BE2C (cell line): Measurements from ENCODE around the gene GALNT7.

Experiments used
- DNase-seq: peaks from one replicate; pipeline ENCODE4 v3.0.0-alpha.2; 2020
- H3K27me3 ChIP-seq: fragments of 250-450 bp; sonication (Bioruptor Pico); 2 replicates; pipeline ENCODE4 v1.5.1; 2020; ENCODE audit warnings: mild to moderate bottlenecking
- H3K36me3 ChIP-seq: fragments of 250-450 bp; sonication (Bioruptor Pico); 2 replicates; pipeline ENCODE4 v1.5.1; 2020; ENCODE audit warnings: mild to moderate bottlenecking
- H3K4me1 ChIP-seq: fragments of 250-450 bp; sonication (Bioruptor Pico); 2 replicates; pipeline ENCODE4 v1.5.1; 2020
- H3K4me3 ChIP-seq: 2 replicates; pipeline ENCODE4 v1.5.1; 2011; ENCODE audit warnings: low read depth, low read length
- H3K9me3 ChIP-seq: fragments of 250-450 bp; sonication (Bioruptor Pico); 2 replicates; pipeline ENCODE4 v1.5.1; 2020
- CTCF ChIP-seq: IDR thresholded peaks from 2 replicates; pipeline ENCODE4 v1.5.1; 2012; ENCODE audit warnings: mild to moderate bottlenecking, low read depth, low read length

Gene GALNT7

GRCh38 chr4:173192375-173193162 lies 24.0 kb downstream of the GALNT7 start:
- H3K36me3 ChIP-seq: no peaks in the 10 kb centered on the region
- DNase-seq: no peak
- TF ChIP-seq CTCF: peak; percentile 41
- H3K9me3 ChIP-seq: no peaks in the 10 kb centered on the region
- H3K27me3 ChIP-seq: no peaks in the 10 kb centered on the region
- no peaks in the 10 kb centered on the region; the same call in 1 of the 2 replicates for H3K4me1 ChIP-seq
- H3K4me3 ChIP-seq: no peak overlapping the region

DNA sequence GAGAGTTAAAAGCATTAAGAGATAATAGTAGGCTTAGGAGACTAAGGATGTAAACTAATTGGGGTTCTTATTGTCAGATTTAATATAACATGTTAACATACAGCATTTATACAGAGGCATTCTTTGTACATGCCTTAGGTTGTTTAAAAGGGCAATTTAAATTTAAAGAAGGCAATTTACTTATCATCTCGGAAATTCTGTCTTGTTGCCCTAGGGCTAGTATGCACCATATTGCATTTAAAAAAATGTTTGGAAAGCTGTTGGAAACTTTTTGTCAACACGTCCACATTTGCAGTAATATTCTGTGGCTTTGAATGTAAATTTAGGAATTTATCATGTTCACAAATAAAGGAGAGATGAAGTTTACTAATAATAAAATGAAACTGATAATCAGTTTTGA lies 25.5 kb downstream of the GALNT7 start:
- DNase-seq: no peak
- no peaks in the 10 kb centered on the region for H3K9me3 ChIP-seq
- no peak overlapping the region for H3K4me3 ChIP-seq
- H3K4me1 ChIP-seq: no peaks in the 10 kb centered on the region; the same call in 1 of the 2 replicates
- no peaks in the 10 kb centered on the region for H3K27me3 ChIP-seq
- TF ChIP-seq CTCF: no peak
- H3K36me3 ChIP-seq: no peaks in the 10 kb centered on the region

- H3K4me3 ChIP-seq: no peak overlapping the region
- H3K36me3 ChIP-seq: no peaks in the 10 kb centered on the region
- DNase-seq: no peak
- no peaks in the 10 kb centered on the region; the same call in 1 of the 2 replicates for H3K4me1 ChIP-seq
- H3K27me3 ChIP-seq: no peaks in the 10 kb centered on the region
- no peaks in the 10 kb centered on the region for H3K9me3 ChIP-seq
- no peak for TF ChIP-seq CTCF
Observed at GRCh38 chr4:173195109-173195508, 26.5 kb downstream of the GALNT7 start.

GRCh38 chr4:173199553-173199952 lies 30.9 kb downstream of the GALNT7 start:
- H3K27me3 ChIP-seq: no peaks in the 10 kb centered on the region
- no peak for DNase-seq
- no peaks in the 10 kb centered on the region; the same call in 1 of the 2 replicates for H3K4me1 ChIP-seq
- H3K36me3 ChIP-seq: no peaks in the 10 kb centered on the region
- H3K4me3 ChIP-seq: no peak overlapping the region
- no peaks in the 10 kb centered on the region for H3K9me3 ChIP-seq
- no peak for TF ChIP-seq CTCF

GRCh38 chr4:173200103-173200884 lies 31.7 kb downstream of the GALNT7 start:
- Histone ChIP-seq H3K4me1 (no peaks in the 10 kb centered on the region; the same call in 1 of the 2 replicates), H3K9me3 (no peaks in the 10 kb centered on the region), H3K36me3 (no peaks in the 10 kb centered on the region), H3K4me3 (no peak overlapping the region), H3K27me3 (no peaks in the 10 kb centered on the region)
- no peak for TF ChIP-seq CTCF
- DNase-seq: no peak

GRCh38 chr4:173202395-173202794 lies 33.8 kb downstream of the GALNT7 start:
- DNase-seq: no peak
- no peaks in the 10 kb centered on the region for H3K27me3 ChIP-seq
- H3K9me3 ChIP-seq: no peaks in the 10 kb centered on the region
- TF ChIP-seq CTCF: no peak
- H3K36me3 ChIP-seq: no peaks in the 10 kb centered on the region
- H3K4me3 ChIP-seq: no peak overlapping the region
- no peaks in the 10 kb centered on the region for H3K4me1 ChIP-seq
